LNCaP clone FGC (cell line): ENCODE results near the gene PTPN18.
"Not testable (repeated sequence)": the region's sequence is repeated elsewhere in the genome, so short reads cannot be mapped to it uniquely, and the experiment has no call there.

Experiments used
- DNase-seq: peaks from one replicate; pipeline ENCODE4 v3.0.0-alpha.2; 2011; ENCODE audit warnings: low read depth
- H3K4me3 ChIP-seq: 2 replicates; pipeline ENCODE4 v1.5.1; 2011; ENCODE audit warnings: mild to moderate bottlenecking, low read depth, low read length, control low read depth
- CTCF ChIP-seq: IDR thresholded peaks from 2 replicates; pipeline ENCODE4 v1.5.1; 2012; ENCODE audit warnings: mild to moderate bottlenecking; ENCODE audit not compliant: control insufficient read depth, insufficient read depth; ENCODE audit errors: extremely low read depth

Gene PTPN18

GRCh38 chr2:130389358-130389757 lies 33.5 kb downstream of the PTPN18 start:
- no peak overlapping the region for H3K4me3 ChIP-seq
- no peak for DNase-seq
- no peak for TF ChIP-seq CTCF

- no peak overlapping the region for H3K4me3 ChIP-seq
- TF ChIP-seq CTCF, result no peak
- DNase-seq, result no peak
These were observed 33.9 kb downstream of the PTPN18 start for GRCh38 chr2:130389783-130390182.

GRCh38 chr2:130390460-130391057 lies 34.7 kb downstream of the PTPN18 start:
- TF ChIP-seq CTCF, result no peak
- H3K4me3 ChIP-seq, result peak overlapping the region; percentile 57
- DNase-seq, result peak; percentile 56

- peak overlapping the region; percentile 57 for H3K4me3 ChIP-seq
- TF ChIP-seq CTCF, result no peak
- peak; percentile 57 for DNase-seq
These were observed 35.4 kb downstream of the PTPN18 start for GRCh38 chr2:130391058-130391871.

GRCh38 chr2:130391872-130392670 lies 36.2 kb downstream of the PTPN18 start:
- H3K4me3 ChIP-seq, result peak overlapping the region; percentile 57
- DNase-seq, result no peak
- TF ChIP-seq CTCF, result no peak

- DNase-seq, result no peak
- no peak overlapping the region for H3K4me3 ChIP-seq
- no peak for TF ChIP-seq CTCF
These were observed 37.6 kb downstream of the PTPN18 start for GRCh38 chr2:130393318-130393910.

- DNase-seq, H3K4me3 ChIP-seq: not testable (repeated sequence)
These were observed 50.4 kb downstream of the PTPN18 start for GRCh38 chr2:130406280-130406679.
